HCT116 (cell line): ENCODE results near the gene ASAP3. TPM values are rescaled to one million over a fixed set of nuclear protein-coding genes. Genes with fewer than 3 reads are reported as not detected.

Experiments used
- ATAC-seq: fragments of 200-7000 bp; cut with Tn5 transposase; 2 replicates; pipeline ENCODE4 v1.9.1; 2020; ENCODE audit warnings: mild to moderate bottlenecking, moderate library complexity
- BruUV-seq: library from RNA; stranded (reverse); fragments of 400-500 nt; replicated peaks from 2 replicates; lab custom pipeline; 2021; lab: Mats Ljungman, UMichigan
- CTCF ChIA-PET: fragments of 300-600 bp; sonication (Branson Sonifier 250); formaldehyde crosslinking; loops from one replicate; lab custom pipeline; 2021; ENCODE audit warnings: antibody characterized with exemption; lab: Charles Lee
- POLR2A ChIA-PET: fragments of 300-600, 350-600 bp; sonication (Branson Sonifier 250); formaldehyde crosslinking; loops from one replicate; lab custom pipeline; 2021; ENCODE audit warnings: antibody characterized with exemption; lab: Charles Lee
- RAD21 ChIA-PET, 2 experiments: fragments of 300-600 bp; sonication (Branson Sonifier 250); formaldehyde crosslinking; loops; one replicate each; lab custom pipeline; 2023; ENCODE audit warnings: low total read pairs in 2 of 2; ENCODE audit not compliant: uncharacterized antibody in 2 of 2, unreplicated experiment in 2 of 2, low non-redundant PET in 1 of 2; lab: Charles Lee
- DNase-seq: peaks from one replicate; pipeline ENCODE4 v3.0.0-alpha.2; 2010; ENCODE audit warnings: low read depth, low spot score
- H2AFZ ChIP-seq: fragments of 200-600 bp; shearing (Covaris generic), sonication (generic); 2 replicates; pipeline ENCODE4 v1.6.1; 2017; ENCODE audit warnings: low read depth, mixed run types, mixed read lengths, antibody characterized with exemption, low read length; ENCODE audit not compliant: poor library complexity, severe bottlenecking
- H3K27ac ChIP-seq: 2 replicates; pipeline ENCODE4 v1.5.1; 2012; ENCODE audit warnings: low read depth, low read length
- H3K27me3 ChIP-seq: fragments of 200-600 bp; sonication (generic); 2 replicates; pipeline ENCODE4 v1.6.1; 2016; ENCODE audit warnings: mixed run types, low read length, mixed read lengths; ENCODE audit not compliant: insufficient read depth
- H3K36me3 ChIP-seq, 2 experiments: fragments of 200-500 bp in 1 of 2; fragments of 200-600 bp in 1 of 2; sonication (Bioruptor generic) in 1 of 2; sonication (generic) in 1 of 2; 2 replicates each; pipeline versions ENCODE4 v1.5.1 to v1.6.1; 2014 to 2016; ENCODE audit warnings: low read length in 2 of 2, inconsistent platforms in 1 of 2, mixed read lengths in 1 of 2, mixed run types in 1 of 2; ENCODE audit not compliant: insufficient read depth in 2 of 2, control insufficient read depth in 1 of 2
- H3K4me1 ChIP-seq, 2 experiments: fragments of 200-600 bp in 1 of 2; sonication (generic) in 1 of 2; 2 replicates each; pipeline versions ENCODE4 v1.5.1 to v1.6.1; 2012 to 2017; ENCODE audit warnings: low read length in 2 of 2, inconsistent platforms in 1 of 2, mild to moderate bottlenecking in 1 of 2, mixed read lengths in 1 of 2, mixed run types in 1 of 2, moderate library complexity in 1 of 2; ENCODE audit not compliant: insufficient read depth in 2 of 2, control insufficient read depth in 1 of 2
- H3K4me2 ChIP-seq: fragments of 200-600 bp; sonication (generic); 2 replicates; pipeline ENCODE4 v1.6.1; 2017; ENCODE audit warnings: mixed run types, low read length, mixed read lengths
- H3K4me3 ChIP-seq, 2 experiments: fragments of 200-600 bp in 1 of 2; sonication (generic) in 1 of 2; replicated peaks in 1 of 2; 2 replicates each; pipeline ENCODE4 v1.5.1; 2011 to 2016; ENCODE audit warnings: low read length in 2 of 2, control low read depth in 1 of 2, low read depth in 1 of 2, mild to moderate bottlenecking in 1 of 2, mixed read lengths in 1 of 2, mixed run types in 1 of 2
- H3K79me2 ChIP-seq: fragments of 200-600 bp; sonication (generic); 2 replicates; pipeline ENCODE4 v1.6.1; 2017; ENCODE audit warnings: mild to moderate bottlenecking, mixed run types, low read length, moderate library complexity, mixed read lengths; ENCODE audit not compliant: insufficient read depth
- H3K9ac ChIP-seq: fragments of 200-600 bp; sonication (generic); 2 replicates; pipeline ENCODE4 v1.6.1; 2016; ENCODE audit warnings: low read length, mixed read lengths
- H3K9me2 ChIP-seq: fragments of 200-600 bp; sonication (generic), shearing (Covaris generic); 2 replicates; pipeline ENCODE4 v1.6.1; 2017; ENCODE audit warnings: mixed run types, mild to moderate bottlenecking, moderate library complexity; ENCODE audit not compliant: insufficient read depth
- H3K9me3 ChIP-seq, 2 experiments: fragments of 200-500 bp in 1 of 2; fragments of 200-600 bp in 1 of 2; sonication (Bioruptor generic) in 1 of 2; sonication (generic) in 1 of 2; 2 replicates each; pipeline ENCODE4 v1.6.1; 2014 to 2017; ENCODE audit warnings: low read length in 2 of 2, mixed read lengths in 2 of 2, inconsistent platforms in 1 of 2, low read depth in 1 of 2, mild to moderate bottlenecking in 1 of 2, mixed run types in 1 of 2, moderate library complexity in 1 of 2; ENCODE audit not compliant: control insufficient read depth in 1 of 2, insufficient read depth in 1 of 2
- H4K20me1 ChIP-seq: fragments of 200-600 bp; sonication (generic), shearing (Covaris generic); 2 replicates; pipeline ENCODE4 v1.6.1; 2017; ENCODE audit warnings: mixed run types, mild to moderate bottlenecking, moderate library complexity; ENCODE audit not compliant: insufficient read depth
- CEBPB ChIP-seq: IDR thresholded peaks from 2 replicates; pipeline ENCODE4 v1.6.1; 2012; ENCODE audit warnings: low read depth
- EGR1 ChIP-seq: IDR thresholded peaks from 2 replicates; pipeline ENCODE4 v1.6.1; 2012; ENCODE audit warnings: low read depth
- EZH2 ChIP-seq: fragments of 200-600 bp; sonication (generic); IDR thresholded peaks from 2 replicates; pipeline ENCODE4 v1.6.1; 2017; ENCODE audit warnings: antibody characterized with exemption, mixed run types
- POLR2A ChIP-seq: IDR thresholded peaks from 2 replicates; pipeline ENCODE4 v1.7.0; 2011; ENCODE audit warnings: borderline replicate concordance; ENCODE audit not compliant: insufficient read depth, insufficient read length; ENCODE audit errors: extremely low read depth
- POLR2AphosphoS5 ChIP-seq: IDR thresholded peaks from 2 replicates; pipeline ENCODE4 v1.6.1; 2011; ENCODE audit warnings: mild to moderate bottlenecking, low read depth, low read length, moderate library complexity
- RAD21 ChIP-seq: IDR thresholded peaks from 2 replicates; pipeline ENCODE4 v1.6.1; 2012; ENCODE audit warnings: low read depth, mild to moderate bottlenecking
- SP1 ChIP-seq: IDR thresholded peaks from 2 replicates; pipeline ENCODE4 v1.6.1; 2012; ENCODE audit warnings: low read depth
- SRF ChIP-seq: IDR thresholded peaks from 2 replicates; pipeline ENCODE4 v1.6.1; 2012; ENCODE audit warnings: low read depth
- TCF7L2 ChIP-seq: IDR thresholded peaks from 2 replicates; pipeline ENCODE4 v1.7.0; 2011; ENCODE audit warnings: borderline replicate concordance, inconsistent platforms; ENCODE audit not compliant: insufficient read depth, insufficient read length; ENCODE audit errors: extremely low read depth
- ZFX ChIP-seq: fragments of 450-650 bp; IDR thresholded peaks from 2 replicates; pipeline ENCODE4 v1.6.1; 2017
- ZNF274 ChIP-seq: fragments of 200-500 bp; sonication (Bioruptor generic); IDR thresholded peaks from 2 replicates; pipeline ENCODE4 v1.6.1; 2014; ENCODE audit warnings: mild to moderate bottlenecking, low read depth, low read length, inconsistent platforms
- intact Hi-C: fragments of 100-400 bp; cut with micrococcal nuclease; formaldehyde crosslinking; loops from 2 replicates; pipeline ENCODE4 v1.10.0; 2022
- total RNA-seq: library from RNA; stranded (reverse); gene quantifications from one replicate; pipeline ENCODE4 v1.2.1, GENCODE V29; 2021; ENCODE audit not compliant: unreplicated experiment
- TF ChIP-seq, protein P1 (sequence below): IDR thresholded peaks from 2 replicates; pipeline ENCODE4 v1.6.1; 2012; ENCODE audit warnings: low read depth

The ASAP3 gene
- total RNA-seq, 1 experiment from 2014 or later, result 19.7 TPM

DNA sequence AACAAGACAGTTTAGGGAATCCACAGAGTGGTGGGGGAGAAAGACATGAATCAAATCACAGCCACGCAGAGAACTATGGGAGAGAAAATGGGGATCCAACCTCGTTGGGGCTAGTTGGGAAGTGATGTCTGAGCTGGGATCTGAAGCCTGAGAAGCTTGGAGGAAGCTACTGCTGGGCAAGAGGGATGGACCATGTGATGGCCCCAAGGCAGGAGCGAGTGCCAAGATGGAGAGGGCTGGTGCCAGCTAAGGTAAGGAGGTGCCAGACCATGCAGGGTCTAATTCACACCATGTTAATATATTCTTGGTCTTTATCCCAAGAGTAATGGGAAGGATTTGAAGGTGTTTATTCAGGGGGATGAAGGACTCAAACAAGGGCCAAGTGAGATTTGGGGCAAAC, 41.2 kb downstream of the ASAP3 start:
- Histone ChIP-seq H3K4me2 (no peak overlapping the region), H3K27ac (no peak overlapping the region), H3K4me3 (no peak overlapping the region), H3K27me3 (no peaks in the 10 kb centered on the region), H3K9ac (no peak overlapping the region), H3K4me1 (no peaks in the 10 kb centered on the region), H3K36me3 (no peaks in the 10 kb centered on the region; a peak in 1 of 4 replicates), H3K79me2 (no peaks in the 10 kb centered on the region), H3K9me3 (no peaks in the 10 kb centered on the region), H4K20me1 (no peaks in the 10 kb centered on the region), H2AFZ (no peak overlapping the region), H3K9me2 (no peaks in the 10 kb centered on the region)
- POLR2A ChIA-PET, result no interaction called here
- RAD21 ChIA-PET, result no interaction called here
- intact Hi-C loops, result no loop called here
- no TSS peak for BruUV-seq
- DNase-seq, result no peak
- CTCF ChIA-PET, result no interaction called here
- no peak for TF ChIP-seq POLR2A
- TF ChIP-seq RAD21, result no peak
- TF ChIP-seq SRF, result no peak
- no peak for TF ChIP-seq POLR2AphosphoS5
- no peak for ATAC-seq

DNA sequence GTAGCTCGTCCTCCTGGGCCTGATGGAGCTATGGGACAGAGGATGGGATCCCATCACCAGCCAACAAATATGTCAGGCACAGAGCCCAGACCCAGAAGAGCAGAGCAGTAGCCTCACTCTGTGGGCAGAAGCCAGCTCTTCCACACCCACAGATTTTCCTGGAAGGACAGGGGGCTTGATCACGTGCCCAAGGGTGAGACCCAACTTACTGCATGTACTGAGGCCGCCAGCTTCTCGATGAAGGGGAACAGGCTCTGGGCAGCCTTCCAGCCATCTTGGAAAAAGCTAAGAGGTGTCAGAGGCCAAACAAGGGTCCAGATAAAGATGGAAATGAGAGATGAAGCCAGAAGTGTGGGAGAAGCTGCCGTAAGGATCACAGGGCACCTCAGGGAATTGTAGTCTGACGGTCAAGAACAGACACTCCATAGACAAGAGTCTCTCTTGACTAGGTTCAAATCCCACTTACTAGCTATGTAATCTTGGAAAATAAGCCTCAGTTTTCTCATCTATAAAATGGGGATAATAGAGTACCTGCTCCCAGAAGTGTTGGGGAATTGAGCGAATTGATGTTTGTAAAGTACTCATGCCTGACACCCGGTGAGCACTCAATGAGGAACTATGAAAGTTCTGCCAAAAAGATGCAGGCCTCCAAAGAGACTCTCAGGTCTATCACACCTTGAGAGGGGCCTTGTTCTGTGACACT, 42.4 kb downstream of the ASAP3 start:
- no TSS peak for BruUV-seq
- intact Hi-C loops, result no loop called here
- TF ChIP-seq RAD21 (no peak), CEBPB (no peak), ZNF274 (no peak), SP1 (no peak), EZH2 (no peak), ZFX (no peak), EGR1 (no peak), TCF7L2 (no peak), POLR2A (no peak), POLR2AphosphoS5 (no peak)
- TF ChIP-seq, protein P1, sequence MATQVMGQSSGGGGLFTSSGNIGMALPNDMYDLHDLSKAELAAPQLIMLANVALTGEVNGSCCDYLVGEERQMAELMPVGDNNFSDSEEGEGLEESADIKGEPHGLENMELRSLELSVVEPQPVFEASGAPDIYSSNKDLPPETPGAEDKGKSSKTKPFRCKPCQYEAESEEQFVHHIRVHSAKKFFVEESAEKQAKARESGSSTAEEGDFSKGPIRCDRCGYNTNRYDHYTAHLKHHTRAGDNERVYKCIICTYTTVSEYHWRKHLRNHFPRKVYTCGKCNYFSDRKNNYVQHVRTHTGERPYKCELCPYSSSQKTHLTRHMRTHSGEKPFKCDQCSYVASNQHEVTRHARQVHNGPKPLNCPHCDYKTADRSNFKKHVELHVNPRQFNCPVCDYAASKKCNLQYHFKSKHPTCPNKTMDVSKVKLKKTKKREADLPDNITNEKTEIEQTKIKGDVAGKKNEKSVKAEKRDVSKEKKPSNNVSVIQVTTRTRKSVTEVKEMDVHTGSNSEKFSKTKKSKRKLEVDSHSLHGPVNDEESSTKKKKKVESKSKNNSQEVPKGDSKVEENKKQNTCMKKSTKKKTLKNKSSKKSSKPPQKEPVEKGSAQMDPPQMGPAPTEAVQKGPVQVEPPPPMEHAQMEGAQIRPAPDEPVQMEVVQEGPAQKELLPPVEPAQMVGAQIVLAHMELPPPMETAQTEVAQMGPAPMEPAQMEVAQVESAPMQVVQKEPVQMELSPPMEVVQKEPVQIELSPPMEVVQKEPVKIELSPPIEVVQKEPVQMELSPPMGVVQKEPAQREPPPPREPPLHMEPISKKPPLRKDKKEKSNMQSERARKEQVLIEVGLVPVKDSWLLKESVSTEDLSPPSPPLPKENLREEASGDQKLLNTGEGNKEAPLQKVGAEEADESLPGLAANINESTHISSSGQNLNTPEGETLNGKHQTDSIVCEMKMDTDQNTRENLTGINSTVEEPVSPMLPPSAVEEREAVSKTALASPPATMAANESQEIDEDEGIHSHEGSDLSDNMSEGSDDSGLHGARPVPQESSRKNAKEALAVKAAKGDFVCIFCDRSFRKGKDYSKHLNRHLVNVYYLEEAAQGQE, result no peak
- H3K27me3 ChIP-seq, result no peaks in the 10 kb centered on the region
- H2AFZ ChIP-seq, result no peak overlapping the region
- H3K9ac ChIP-seq, result no peak overlapping the region
- ATAC-seq (no peak), DNase-seq (no peak)
- no peak overlapping the region for H3K27ac ChIP-seq
- no peaks in the 10 kb centered on the region for H3K9me2 ChIP-seq
- no peak overlapping the region for H3K4me2 ChIP-seq
- H3K4me1 ChIP-seq, result peaks cover 0 to 6% of the 10 kb centered on the region in 2 experiments; a peak in 2 of 4 replicates
- H3K36me3 ChIP-seq, result no peaks in the 10 kb centered on the region; a peak in 1 of 4 replicates
- ChIA-PET CTCF (no interaction called here), RAD21 (no interaction called here), POLR2A (no interaction called here)
- H3K79me2 ChIP-seq, result no peaks in the 10 kb centered on the region
- H3K4me3 ChIP-seq, result no peak overlapping the region
- no peaks in the 10 kb centered on the region for H3K9me3 ChIP-seq
- no peaks in the 10 kb centered on the region for H4K20me1 ChIP-seq
